ENCODE measurements around the gene ACSM3.

DNA sequence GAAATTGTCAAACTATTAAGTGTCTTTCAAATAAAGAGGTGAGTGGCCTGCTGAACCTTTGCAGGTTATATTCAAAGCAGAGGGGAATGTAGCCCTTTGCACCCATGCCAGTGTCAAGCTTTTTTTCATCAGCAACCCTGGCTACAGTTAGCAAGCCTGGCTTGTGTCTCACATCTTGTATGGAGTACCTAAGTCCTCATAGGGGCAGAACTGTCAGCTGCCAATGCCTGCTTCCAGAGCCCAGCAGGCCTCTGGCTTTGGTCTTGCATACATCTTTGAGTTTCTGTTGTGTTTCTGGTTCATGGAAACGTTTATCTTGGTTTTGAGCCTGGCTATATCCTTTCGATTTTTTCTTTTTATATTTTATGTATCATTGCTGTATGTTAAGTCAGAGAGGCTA, 69.3 kb downstream of the ACSM3 start:
- TF ChIP-seq, protein P1, sequence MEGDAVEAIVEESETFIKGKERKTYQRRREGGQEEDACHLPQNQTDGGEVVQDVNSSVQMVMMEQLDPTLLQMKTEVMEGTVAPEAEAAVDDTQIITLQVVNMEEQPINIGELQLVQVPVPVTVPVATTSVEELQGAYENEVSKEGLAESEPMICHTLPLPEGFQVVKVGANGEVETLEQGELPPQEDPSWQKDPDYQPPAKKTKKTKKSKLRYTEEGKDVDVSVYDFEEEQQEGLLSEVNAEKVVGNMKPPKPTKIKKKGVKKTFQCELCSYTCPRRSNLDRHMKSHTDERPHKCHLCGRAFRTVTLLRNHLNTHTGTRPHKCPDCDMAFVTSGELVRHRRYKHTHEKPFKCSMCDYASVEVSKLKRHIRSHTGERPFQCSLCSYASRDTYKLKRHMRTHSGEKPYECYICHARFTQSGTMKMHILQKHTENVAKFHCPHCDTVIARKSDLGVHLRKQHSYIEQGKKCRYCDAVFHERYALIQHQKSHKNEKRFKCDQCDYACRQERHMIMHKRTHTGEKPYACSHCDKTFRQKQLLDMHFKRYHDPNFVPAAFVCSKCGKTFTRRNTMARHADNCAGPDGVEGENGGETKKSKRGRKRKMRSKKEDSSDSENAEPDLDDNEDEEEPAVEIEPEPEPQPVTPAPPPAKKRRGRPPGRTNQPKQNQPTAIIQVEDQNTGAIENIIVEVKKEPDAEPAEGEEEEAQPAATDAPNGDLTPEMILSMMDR (IDR thresholded peaks at IDR 0.05): no peak
- TF ChIP-seq POLR2A (IDR thresholded peaks at IDR 0.05): no peak

Measured in testis (tissue), 2 donors.